ENCODE measurements around the gene MUC5AC.

DNA sequence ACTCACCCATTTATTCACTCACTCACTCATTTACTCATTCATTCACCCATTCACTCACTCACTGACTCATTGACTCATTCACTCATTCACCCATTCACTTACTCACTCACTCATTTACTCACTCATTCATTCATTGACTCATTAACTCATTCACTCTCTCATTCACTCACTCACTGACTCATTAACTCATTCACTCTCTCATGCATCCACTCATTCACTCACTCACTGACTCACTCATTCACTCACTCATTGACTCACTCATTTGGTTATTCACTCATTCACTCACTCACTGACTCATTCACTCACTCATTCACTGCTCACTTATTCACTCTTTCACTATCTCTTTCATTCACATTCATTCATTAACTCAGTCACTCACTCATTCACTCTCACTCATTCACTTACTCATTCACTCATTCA is 2.5 kb upstream of the MUC5AC start:
- no peak for TF ChIP-seq EZH2 (IDR thresholded peaks at IDR 0.05; ENCODE audit: low read length, unreplicated experiment)
- TF ChIP-seq, protein P1, sequence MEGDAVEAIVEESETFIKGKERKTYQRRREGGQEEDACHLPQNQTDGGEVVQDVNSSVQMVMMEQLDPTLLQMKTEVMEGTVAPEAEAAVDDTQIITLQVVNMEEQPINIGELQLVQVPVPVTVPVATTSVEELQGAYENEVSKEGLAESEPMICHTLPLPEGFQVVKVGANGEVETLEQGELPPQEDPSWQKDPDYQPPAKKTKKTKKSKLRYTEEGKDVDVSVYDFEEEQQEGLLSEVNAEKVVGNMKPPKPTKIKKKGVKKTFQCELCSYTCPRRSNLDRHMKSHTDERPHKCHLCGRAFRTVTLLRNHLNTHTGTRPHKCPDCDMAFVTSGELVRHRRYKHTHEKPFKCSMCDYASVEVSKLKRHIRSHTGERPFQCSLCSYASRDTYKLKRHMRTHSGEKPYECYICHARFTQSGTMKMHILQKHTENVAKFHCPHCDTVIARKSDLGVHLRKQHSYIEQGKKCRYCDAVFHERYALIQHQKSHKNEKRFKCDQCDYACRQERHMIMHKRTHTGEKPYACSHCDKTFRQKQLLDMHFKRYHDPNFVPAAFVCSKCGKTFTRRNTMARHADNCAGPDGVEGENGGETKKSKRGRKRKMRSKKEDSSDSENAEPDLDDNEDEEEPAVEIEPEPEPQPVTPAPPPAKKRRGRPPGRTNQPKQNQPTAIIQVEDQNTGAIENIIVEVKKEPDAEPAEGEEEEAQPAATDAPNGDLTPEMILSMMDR (conservative IDR thresholded peaks at IDR 0.05; ENCODE audit: low read depth, low read length): no peak
